K562 (cell line): ENCODE data around the gene PIN1. TPM values are rescaled to one million over a fixed set of nuclear protein-coding genes. Genes with fewer than 3 reads are reported as not detected.

Experiments used
- ARID1B ChIP-seq: fragments of 450-650 bp; IDR thresholded peaks from 2 replicates; pipeline ENCODE4 v1.6.1; 2016; ENCODE audit warnings: antibody characterized with exemption, mild to moderate bottlenecking, inconsistent platforms
- COPS2 ChIP-seq: fragments of 450-650 bp; conservative IDR thresholded peaks from 2 replicates; pipeline ENCODE4 v1.6.1; 2016; ENCODE audit warnings: mild to moderate bottlenecking, moderate library complexity
- CREM ChIP-seq: IDR thresholded peaks from 2 replicates; pipeline ENCODE4 v1.6.1; 2014; ENCODE audit warnings: antibody characterized with exemption, low read depth
- ESRRB ChIP-seq: fragments of 250-450 bp; sonication (Bioruptor Pico); IDR thresholded peaks from 2 replicates; pipeline ENCODE4 v1.5.0; 2020; ENCODE audit warnings: mild to moderate bottlenecking, moderate library complexity, borderline replicate concordance
- FOXK2 ChIP-seq, 2 experiments: fragments of 450-650 bp; IDR thresholded peaks in 1 of 2; conservative IDR thresholded peaks in 1 of 2; 2 replicates each; pipeline ENCODE4 v1.6.1; 2016; ENCODE audit warnings: low read depth in 2 of 2, mild to moderate bottlenecking in 1 of 2
- FOXO4 ChIP-seq: fragments of 450-650 bp; formaldehyde crosslinking; IDR thresholded peaks from 2 replicates; pipeline ENCODE4 v1.4.0; 2020; ENCODE audit warnings: mild to moderate bottlenecking, moderate library complexity
- HDGF ChIP-seq: fragments of 450-650 bp; IDR thresholded peaks from 2 replicates; pipeline ENCODE4 v1.6.1; 2016
- HNRNPH1 ChIP-seq: fragments of 200-400 bp; formaldehyde crosslinking; optimal IDR thresholded peaks from 2 replicates; pipeline ENCODE3; 2017; ENCODE audit warnings: low read depth, mild to moderate bottlenecking, low read length, moderate library complexity
- MECOM ChIP-seq: fragments of 250-450 bp; sonication (Bioruptor Pico); IDR thresholded peaks from 2 replicates; pipeline ENCODE4 v1.8.0; 2022; ENCODE audit warnings: inconsistent platforms
- NFIC ChIP-seq: fragments of 450-650 bp; IDR thresholded peaks from 2 replicates; pipeline ENCODE4 v1.6.1; 2017; ENCODE audit warnings: mild to moderate bottlenecking, inconsistent platforms
- NR3C1 ChIP-seq: sonication (generic); formaldehyde crosslinking; IDR thresholded peaks from 2 replicates; pipeline ENCODE4 v1.8.1; 2022; ENCODE audit warnings: missing genetic modification reagents
- SMC3 ChIP-seq: conservative IDR thresholded peaks from 2 replicates; pipeline ENCODE4 v1.6.1; 2011; ENCODE audit warnings: low read depth, low read length, improper control_type of control experiment; ENCODE audit not compliant: insufficient read depth
- SNAPC5 ChIP-seq: fragments of 250-450 bp; sonication (Bioruptor Pico); IDR thresholded peaks from 2 replicates; pipeline ENCODE4 v1.8.0; 2021; ENCODE audit warnings: moderate library complexity, mild to moderate bottlenecking, inconsistent platforms
- TRIM25 ChIP-seq: fragments of 450-650 bp; IDR thresholded peaks from 2 replicates; pipeline ENCODE4 v1.7.0; 2016; ENCODE audit warnings: borderline replicate concordance
- WHSC1 ChIP-seq: IDR thresholded peaks from one replicate; pipeline ENCODE4 v1.6.1; 2012; ENCODE audit warnings: low read length, control low read depth, inconsistent platforms
- ZKSCAN8 ChIP-seq: fragments of 200-800 bp; sonication (Bioruptor generic); IDR thresholded peaks from 2 replicates; pipeline ENCODE4 v1.6.1; 2016; ENCODE audit warnings: missing genetic modification characterization, missing compliant biosample characterization
- ZNF124 ChIP-seq: sonication (generic); formaldehyde crosslinking; IDR thresholded peaks from 2 replicates; pipeline ENCODE4 v1.8.1; 2022; ENCODE audit warnings: missing genetic modification reagents
- ZNF609 ChIP-seq: sonication (generic); formaldehyde crosslinking; IDR thresholded peaks from 2 replicates; pipeline ENCODE4 v1.8.1; 2023; ENCODE audit warnings: missing genetic modification reagents, mild to moderate bottlenecking, borderline replicate concordance
- ZNF717 ChIP-seq: fragments of 250-450 bp; sonication (Bioruptor Pico); IDR thresholded peaks from 2 replicates; pipeline ENCODE4 v1.5.0; 2021
- polyA plus RNA-seq, 8 experiments: library from polyadenylated mRNA; depleted of rRNA in 4 of 8; stranded (reverse) in 5 of 8; unstranded in 3 of 8; fragments of >200 nt; fragmentation: Nextera tagmentation in 2 of 8; fragmentation: Illumina TruSeq in 1 of 8; extraction: Ambion mirVana in 2 of 8; extraction: Trizol in 1 of 8; gene quantifications; 2 replicates each; pipeline versions ENCODE4 v1.2.1 to v1.2.3, GENCODE V29; 2011 to 2014; ENCODE audit warnings: inconsistent platforms in 1 of 8, missing spikeins in 1 of 8
- total RNA-seq, 7 experiments: library from RNA; depleted of rRNA in 6 of 7; stranded (reverse); fragments of >200 nt in 6 of 7; fragmentation: Illumina TruSeq in 2 of 7; extraction: Trizol in 2 of 7; gene quantifications; 2 replicates each; pipeline versions ENCODE4 v1.2.1 to v1.2.3, GENCODE V29; 2011 to 2021; ENCODE audit warnings: low replicate concordance in 1 of 7

PIN1 gene
- total and polyA plus RNA-seq, 9 of the 15 experiments (the other 6 are each of a cell fraction or from before 2014, with no cell fraction given), result 1.6 to 178 (median 42.5) TPM

- no peak for TF ChIP-seq FOXO4 (CRISPR knock-in tag)
- TF ChIP-seq WHSC1, result no peak
- TF ChIP-seq HNRNPH1, result no peak
- no peak for TF ChIP-seq ZKSCAN8
- 0 out of 4 replicates have a peak, but pooled peaks of 1 of the 2 experiments have one; percentile 48 for TF ChIP-seq FOXK2 (conservative IDR thresholded peaks at IDR 0.05 in 1 of 2, IDR thresholded peaks at IDR 0.05 in 1 of 2; ENCODE audit: low read depth in 2 of 2)
- no peak for TF ChIP-seq MECOM (CRISPR knock-in tag)
- TF ChIP-seq SNAPC5 (CRISPR knock-in tag), result no peak
- no peak for TF ChIP-seq ZNF717 (CRISPR knock-in tag)
- TF ChIP-seq ARID1B, result peak; percentile 30; the same call in 1 of the 2 replicates
- TF ChIP-seq COPS2, result no peak
- TF ChIP-seq SMC3, result peak; percentile 59; the same call in 1 of the 2 replicates
- TF ChIP-seq NR3C1, result no peak
- TF ChIP-seq CREM, result peak; percentile 59; the same call in 1 of the 2 replicates
- no peak for TF ChIP-seq HDGF
- no peak for TF ChIP-seq ESRRB
- TF ChIP-seq TRIM25, result no peak
- no peak for TF ChIP-seq ZNF609 (CRISPR knock-in tag)
- peak; percentile 21; the same call in 1 of the 2 replicates for TF ChIP-seq NFIC
- TF ChIP-seq ZNF124 (CRISPR knock-in tag), result no peak
Measured at GRCh38 chr19:9847087-9847671, 12.1 kb downstream of the PIN1 start (continued).
